HepG2 (cell line): ENCODE measurements around the gene ADGRB3. TPM values are rescaled to one million over a fixed set of nuclear protein-coding genes. Genes with fewer than 3 reads are reported as not detected.

Experiments
- ATAC-seq: fragments of 200-7000 bp; cut with Tn5 transposase; 3 replicates; pipeline ENCODE4 v1.9.1; 2020; ENCODE audit warnings: mild to moderate bottlenecking, moderate library complexity
- BruUV-seq: library from RNA; stranded (reverse); fragments of 400-500 nt; replicated peaks from 2 replicates; lab custom pipeline; 2021; lab: Mats Ljungman, UMichigan
- CTCF ChIA-PET: fragments of 300-600 bp; formaldehyde crosslinking; extraction: SDS; loops from one replicate; lab custom pipeline; 2021; ENCODE audit warnings: low total read pairs, inconsistent platforms, low intra/inter-chr PET ratio; lab: Yijun Ruan, JAX
- POLR2A ChIA-PET: fragments of 350-600 bp; sonication (Branson Sonifier 250); formaldehyde crosslinking; loops from one replicate; lab custom pipeline; 2020; ENCODE audit warnings: antibody characterized with exemption, inconsistent platforms; lab: Yijun Ruan, JAX
- DNase-seq: peaks from one replicate; pipeline ENCODE4 v3.0.0-alpha.2; 2015; ENCODE audit warnings: low spot score
- FAIRE-seq: peaks from 3 replicates; lab custom pipeline; 2011; peaks lifted over from hg19 to GRCh38; lab: Jason Lieb, UNC
- H2AFZ ChIP-seq: one replicate; pipeline ENCODE4 v1.6.1; 2011; ENCODE audit warnings: low read length, inconsistent platforms
- H3K27ac ChIP-seq: fragments of 300-600 bp; 3 replicates; pipeline ENCODE4 v1.8.0; 2011; ENCODE audit warnings: mixed run types, mild to moderate bottlenecking, mixed read lengths, low read length, inconsistent platforms; ENCODE audit not compliant: insufficient read depth; ENCODE audit errors: extremely low read length
- H3K27me3 ChIP-seq, 2 experiments: fragments of 200-600 bp in 1 of 2; 2 replicates in 1 of 2; 3 replicates in 1 of 2; pipeline versions ENCODE4 v1.6.0 to v1.8.0; 2011; ENCODE audit warnings: low read length in 2 of 2, mild to moderate bottlenecking in 2 of 2, moderate library complexity in 2 of 2, inconsistent platforms in 1 of 2; ENCODE audit not compliant: insufficient read depth in 2 of 2, control insufficient read depth in 1 of 2
- H3K36me3 ChIP-seq, 2 experiments: fragments of 200-600 bp in 1 of 2; replicated peaks in 1 of 2; 2 replicates in 1 of 2; 3 replicates in 1 of 2; pipeline versions ENCODE4 v1.5.1 to v1.8.0; 2011; ENCODE audit warnings: low read length in 2 of 2, inconsistent platforms in 1 of 2; ENCODE audit not compliant: insufficient read depth in 2 of 2, control insufficient read depth in 1 of 2
- H3K4me1 ChIP-seq: 2 replicates; pipeline ENCODE4 v1.5.1; 2012; ENCODE audit warnings: low read length, inconsistent platforms; ENCODE audit not compliant: insufficient read depth
- H3K4me2 ChIP-seq: 2 replicates; pipeline ENCODE4 v1.6.0; 2011; ENCODE audit warnings: low read depth, low read length, inconsistent platforms
- H3K4me3 ChIP-seq, 3 experiments: fragments of 200-600 bp in 1 of 3; sonication (generic), shearing (Covaris generic) in 1 of 3; replicated peaks in 1 of 3; 2 replicates each; pipeline ENCODE4 v1.5.1; 2011 to 2016; ENCODE audit warnings: low read length in 3 of 3, inconsistent platforms in 2 of 3, low read depth in 2 of 3, mild to moderate bottlenecking in 2 of 3, control low read depth in 1 of 3, mixed read lengths in 1 of 3; ENCODE audit not compliant: insufficient read depth in 1 of 3
- H3K79me2 ChIP-seq: one replicate; pipeline ENCODE4 v1.6.1; 2011; ENCODE audit warnings: low read length, inconsistent platforms; ENCODE audit not compliant: insufficient read depth
- H3K9ac ChIP-seq: 2 replicates; pipeline ENCODE4 v1.6.0; 2011; ENCODE audit warnings: mild to moderate bottlenecking, low read depth, low read length, inconsistent platforms; ENCODE audit not compliant: insufficient read depth
- H3K9me3 ChIP-seq: 2 replicates; pipeline ENCODE4 v1.5.1; 2012; ENCODE audit warnings: mild to moderate bottlenecking, low read length
- H4K20me1 ChIP-seq: 2 replicates; pipeline ENCODE4 v1.6.0; 2011; ENCODE audit warnings: inconsistent platforms, mild to moderate bottlenecking, low read length, moderate library complexity; ENCODE audit not compliant: insufficient read depth
- BCL6 ChIP-seq: IDR thresholded peaks from 2 replicates; pipeline ENCODE4 v1.6.1; 2016; ENCODE audit warnings: missing genetic modification reagents, missing compliant biosample characterization
- DPF2 ChIP-seq: sonication (generic); formaldehyde crosslinking; IDR thresholded peaks from 2 replicates; pipeline ENCODE4 v1.4.0; 2020; ENCODE audit warnings: mild to moderate bottlenecking, low read depth, missing genetic modification reagents, borderline replicate concordance
- FIP1L1 ChIP-seq: fragments of 200-400 bp; formaldehyde crosslinking; IDR thresholded peaks from 2 replicates; pipeline ENCODE4 v1.6.1; 2018; ENCODE audit warnings: low read depth, mild to moderate bottlenecking, low read length, moderate library complexity, borderline replicate concordance; ENCODE audit not compliant: insufficient read depth
- FOSL2 ChIP-seq: sonication (generic); formaldehyde crosslinking; IDR thresholded peaks from 2 replicates; pipeline ENCODE4 v1.4.0; 2020; ENCODE audit warnings: missing genetic modification reagents
- GTF2F1 ChIP-seq: fragments of 150-350 bp; IDR thresholded peaks from 2 replicates; pipeline ENCODE4 v1.6.1; 2014; ENCODE audit warnings: low read length
- ZKSCAN5 ChIP-seq: sonication (generic); formaldehyde crosslinking; IDR thresholded peaks from 2 replicates; pipeline ENCODE4 v1.5.1; 2020; ENCODE audit warnings: mild to moderate bottlenecking, missing genetic modification reagents
- ZNF124 ChIP-seq: sonication (generic); formaldehyde crosslinking; IDR thresholded peaks from 2 replicates; pipeline ENCODE4 v1.4.0; 2020; ENCODE audit warnings: missing genetic modification reagents
- ZNF326 ChIP-seq: sonication (generic); formaldehyde crosslinking; IDR thresholded peaks from 2 replicates; pipeline ENCODE4 v1.4.0; 2020; ENCODE audit warnings: missing genetic modification reagents, borderline replicate concordance
- ZNF333 ChIP-seq: sonication (generic); formaldehyde crosslinking; IDR thresholded peaks from 2 replicates; pipeline ENCODE4 v1.4.0; 2020; ENCODE audit warnings: mild to moderate bottlenecking, missing genetic modification reagents, borderline replicate concordance
- ZNF678 ChIP-seq: sonication (generic); formaldehyde crosslinking; IDR thresholded peaks from 2 replicates; pipeline ENCODE4 v1.4.0; 2020; ENCODE audit warnings: mild to moderate bottlenecking, missing genetic modification reagents
- WGBS: methylation state at CpG from one replicate; pipeline ENCODE4 v1.1.6; 2017; ENCODE audit warnings: low lambda C conversion rate; 5-methylcytosine and 5-hydroxymethylcytosine counted together
- in situ Hi-C: cut with HindIII; loops from 2 replicates; pipeline ENCODE4 v1.10.0; 2017; ENCODE audit warnings: low pct_unique_long_range_greater_than_20kb; ENCODE audit not compliant: extremely low pct_ligation_motif_present
- intact Hi-C: fragments of 100-400 bp; cut with micrococcal nuclease; formaldehyde crosslinking; loops from one replicate; pipeline ENCODE4 v1.10.0; 2022; ENCODE audit not compliant: unreplicated experiment
- polyA plus RNA-seq, 8 experiments: library from polyadenylated mRNA; depleted of rRNA in 3 of 8; stranded (reverse) in 7 of 8; unstranded in 1 of 8; fragments of >200 nt; fragmentation: Illumina TruSeq in 4 of 8; extraction: Trizol in 4 of 8; gene quantifications; 2 replicates each; pipeline versions ENCODE4 v1.2.1 to v1.2.3, GENCODE V29; 2011 to 2016; ENCODE audit warnings: low read depth in 4 of 8, missing spikeins in 1 of 8, mixed read lengths in 1 of 8; ENCODE audit not compliant: insufficient read depth in 1 of 8
- total RNA-seq, 5 experiments: library from RNA; depleted of rRNA; stranded (reverse); fragments of >200 nt; fragmentation: Illumina TruSeq; extraction: Trizol; gene quantifications; 2 replicates each; pipeline ENCODE4 v1.2.3, GENCODE V29; 2016; ENCODE audit warnings: low read depth in 1 of 5
- TF ChIP-seq, protein P1 (sequence below): sonication (generic); formaldehyde crosslinking; IDR thresholded peaks from 2 replicates; pipeline ENCODE4 v1.8.0; 2022; ENCODE audit warnings: missing genetic modification reagents, low read depth, mild to moderate bottlenecking, borderline replicate concordance
- TF ChIP-seq, protein P2 (sequence below): sonication (generic); formaldehyde crosslinking; IDR thresholded peaks from 2 replicates; pipeline ENCODE4 v1.4.0; 2020; ENCODE audit warnings: missing genetic modification reagents
- TF ChIP-seq, protein P3 (sequence below): sonication (generic); formaldehyde crosslinking; conservative IDR thresholded peaks from 2 replicates; pipeline ENCODE4 v1.8.0; 2022; ENCODE audit warnings: mild to moderate bottlenecking, moderate library complexity, missing genetic modification reagents
- TF ChIP-seq, protein P4 (sequence below): sonication (generic); formaldehyde crosslinking; IDR thresholded peaks from 2 replicates; pipeline ENCODE4 v1.5.0; 2020; ENCODE audit warnings: mild to moderate bottlenecking, missing genetic modification reagents

Gene ADGRB3
- total and polyA plus RNA-seq, 2 of the 13 experiments (the other 11 are each of a cell fraction or from before 2014, with no cell fraction given) = not detected

DNA sequence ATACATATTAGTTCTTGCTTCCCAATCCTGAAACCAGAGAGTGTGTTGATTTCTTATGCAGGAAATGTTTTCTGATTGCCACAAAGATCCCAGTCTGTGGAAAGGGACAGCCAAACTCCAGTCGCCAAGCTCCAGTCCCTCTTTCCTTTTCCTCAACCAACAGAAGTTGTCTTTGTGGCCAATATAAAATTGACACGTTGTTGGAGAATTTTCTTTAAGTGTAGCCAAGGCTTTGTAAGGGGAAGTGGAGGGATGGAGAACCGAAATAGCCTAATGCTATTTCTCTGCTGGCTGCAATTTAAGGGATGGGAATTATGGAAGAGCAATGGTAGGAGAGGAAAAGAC is 5.4 kb downstream of the ADGRB3 start (continued):
- TF ChIP-seq DPF2 (CRISPR knock-in tag) (no peak), FOSL2 (no peak), BCL6 (CRISPR knock-in tag) (no peak)
- TF ChIP-seq, protein P1, sequence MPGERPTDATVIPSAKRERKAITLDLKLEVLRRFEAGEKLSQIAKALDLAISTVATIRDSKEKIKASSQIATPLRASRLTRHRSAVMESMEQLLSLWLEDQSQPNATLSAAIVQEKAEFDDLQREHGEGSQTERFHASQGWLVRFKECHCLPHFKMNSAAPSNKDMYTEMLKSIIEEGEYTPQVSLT (CRISPR knock-in tag) = no peak

DNA sequence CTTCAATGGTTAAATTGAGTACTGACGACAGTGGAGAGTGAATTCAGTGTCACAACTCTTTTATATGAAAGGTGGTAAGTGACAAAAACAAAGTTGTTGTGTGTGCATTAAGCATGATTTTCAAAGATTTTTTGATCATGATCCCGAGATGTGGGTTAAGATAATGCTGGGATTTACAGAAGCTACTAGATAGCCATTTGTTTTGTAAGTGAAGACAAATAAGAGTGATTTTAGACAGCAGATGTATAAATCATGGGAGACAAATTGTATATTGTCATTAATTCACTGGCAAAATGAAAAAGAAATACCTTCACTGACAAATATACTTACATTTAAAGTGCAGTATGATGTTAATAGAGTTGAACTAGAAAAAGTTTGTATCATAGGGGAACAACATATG is 6.1 kb downstream of the ADGRB3 start:
- H3K27ac ChIP-seq = no peak overlapping the region
- H3K79me2 ChIP-seq = no peaks in the 10 kb centered on the region
- BruUV-seq = no TSS peak
- intact Hi-C loops = no loop called here
- in situ Hi-C loops = loop anchor here (25.0 kb wide), 2 partner anchors 321 to 1471 kb away; no protein-coding TSS in a partner anchor
- no peak overlapping the region for H3K4me3 ChIP-seq
- no peaks in the 10 kb centered on the region for H3K36me3 ChIP-seq
- no peak overlapping the region for H3K4me2 ChIP-seq
- ChIA-PET CTCF (no interaction called here), POLR2A (no interaction called here)
- no peak overlapping the region for H3K9ac ChIP-seq
- no peaks in the 10 kb centered on the region for H3K27me3 ChIP-seq
- no peaks in the 10 kb centered on the region for H4K20me1 ChIP-seq
- DNase-seq = no peak
- TF ChIP-seq ZNF678 (no peak), ZNF326 (CRISPR knock-in tag) (no peak), ZNF333 (no peak), GTF2F1 (no peak), ZNF124 (no peak), FIP1L1 (no peak), ZKSCAN5 (CRISPR knock-in tag) (no peak)
- TF ChIP-seq, protein P2, sequence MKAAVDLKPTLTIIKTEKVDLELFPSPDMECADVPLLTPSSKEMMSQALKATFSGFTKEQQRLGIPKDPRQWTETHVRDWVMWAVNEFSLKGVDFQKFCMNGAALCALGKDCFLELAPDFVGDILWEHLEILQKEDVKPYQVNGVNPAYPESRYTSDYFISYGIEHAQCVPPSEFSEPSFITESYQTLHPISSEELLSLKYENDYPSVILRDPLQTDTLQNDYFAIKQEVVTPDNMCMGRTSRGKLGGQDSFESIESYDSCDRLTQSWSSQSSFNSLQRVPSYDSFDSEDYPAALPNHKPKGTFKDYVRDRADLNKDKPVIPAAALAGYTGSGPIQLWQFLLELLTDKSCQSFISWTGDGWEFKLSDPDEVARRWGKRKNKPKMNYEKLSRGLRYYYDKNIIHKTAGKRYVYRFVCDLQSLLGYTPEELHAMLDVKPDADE (CRISPR knock-in tag) = no peak
- TF ChIP-seq, protein P3, sequence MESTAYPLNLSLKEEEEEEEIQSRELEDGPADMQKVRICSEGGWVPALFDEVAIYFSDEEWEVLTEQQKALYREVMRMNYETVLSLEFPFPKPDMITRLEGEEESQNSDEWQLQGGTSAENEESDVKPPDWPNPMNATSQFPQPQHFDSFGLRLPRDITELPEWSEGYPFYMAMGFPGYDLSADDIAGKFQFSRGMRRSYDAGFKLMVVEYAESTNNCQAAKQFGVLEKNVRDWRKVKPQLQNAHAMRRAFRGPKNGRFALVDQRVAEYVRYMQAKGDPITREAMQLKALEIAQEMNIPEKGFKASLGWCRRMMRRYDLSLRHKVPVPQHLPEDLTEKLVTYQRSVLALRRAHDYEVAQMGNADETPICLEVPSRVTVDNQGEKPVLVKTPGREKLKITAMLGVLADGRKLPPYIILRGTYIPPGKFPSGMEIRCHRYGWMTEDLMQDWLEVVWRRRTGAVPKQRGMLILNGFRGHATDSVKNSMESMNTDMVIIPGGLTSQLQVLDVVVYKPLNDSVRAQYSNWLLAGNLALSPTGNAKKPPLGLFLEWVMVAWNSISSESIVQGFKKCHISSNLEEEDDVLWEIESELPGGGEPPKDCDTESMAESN (CRISPR knock-in tag) = no peak
- TF ChIP-seq, protein P4, sequence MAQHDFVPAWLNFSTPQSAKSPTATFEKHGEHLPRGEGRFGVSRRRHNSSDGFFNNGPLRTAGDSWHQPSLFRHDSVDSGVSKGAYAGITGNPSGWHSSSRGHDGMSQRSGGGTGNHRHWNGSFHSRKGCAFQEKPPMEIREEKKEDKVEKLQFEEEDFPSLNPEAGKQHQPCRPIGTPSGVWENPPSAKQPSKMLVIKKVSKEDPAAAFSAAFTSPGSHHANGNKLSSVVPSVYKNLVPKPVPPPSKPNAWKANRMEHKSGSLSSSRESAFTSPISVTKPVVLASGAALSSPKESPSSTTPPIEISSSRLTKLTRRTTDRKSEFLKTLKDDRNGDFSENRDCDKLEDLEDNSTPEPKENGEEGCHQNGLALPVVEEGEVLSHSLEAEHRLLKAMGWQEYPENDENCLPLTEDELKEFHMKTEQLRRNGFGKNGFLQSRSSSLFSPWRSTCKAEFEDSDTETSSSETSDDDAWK (CRISPR knock-in tag) = no peak
- 2% methylated on average over 2 of the region's 2 CpGs for WGBS
- no peak for FAIRE-seq
- no peaks in the 10 kb centered on the region for H3K4me1 ChIP-seq
- ATAC-seq = no peak
- H2AFZ ChIP-seq = no peak overlapping the region
- H3K9me3 ChIP-seq = no peaks in the 10 kb centered on the region
